ENCODE measurements around the gene SEZ6. TPM values are rescaled to one million over a fixed set of nuclear protein-coding genes. Genes with fewer than 3 reads are reported as not detected.

Gene SEZ6
- total and polyA plus RNA-seq, 10 of the 15 experiments (the other 5 are each of a cell fraction or from before 2014, with no cell fraction given) = 0.05 to 0.87 (median 0.17) TPM; not detected in 4

- TF ChIP-seq BCL3 (IDR thresholded peaks at IDR 0.05; ENCODE audit: borderline replicate concordance, insufficient read depth, low read depth, low read length, poor library complexity, severe bottlenecking) (no peak), CEBPZ (IDR thresholded peaks at IDR 0.05; ENCODE audit: low read depth, low read length) (no peak), ASH2L (IDR thresholded peaks at IDR 0.05; ENCODE audit: borderline replicate concordance, low read depth) (no peak), ZBTB11 (CRISPR knock-in tag; IDR thresholded peaks at IDR 0.05) (no peak)
Observed at GRCh38 chr17:28989028-28989427, 16.8 kb downstream of the SEZ6 start (continued).

Data from GM12878 (cell line).